Ascending aorta (tissue), 2 donors: ENCODE results near the gene KDM6A. TPM values are rescaled to one million over a fixed set of nuclear protein-coding genes. Genes with fewer than 3 reads are reported as not detected.
"Not testable (repeated sequence)": the region's sequence is repeated elsewhere in the genome, so short reads cannot be mapped to it uniquely, and the experiment has no call there.

Source experiments
- DNase-seq, 2 donors: peaks; one replicate each; pipeline ENCODE4 v3.0.0-alpha.2; 2019; ENCODE audit warnings: low spot score in 2 of 2
- H3K27ac ChIP-seq, 2 donors: fragments of 200-600 bp; sonication (generic); one replicate each; pipeline ENCODE4 v1.5.1; 2016 to 2017; ENCODE audit warnings: mild to moderate bottlenecking in 1 of 2
- H3K27me3 ChIP-seq: fragments of 200-600 bp; sonication (generic); one replicate; pipeline ENCODE4 v1.5.1; 2017
- H3K36me3 ChIP-seq, 2 donors: fragments of 200-600 bp; sonication (generic); one replicate each; pipeline ENCODE4 v1.5.1; 2016
- H3K4me1 ChIP-seq, 2 donors: fragments of 200-600 bp; sonication (generic); one replicate each; pipeline ENCODE4 v1.5.1; 2016 to 2017; ENCODE audit warnings: mild to moderate bottlenecking in 1 of 2
- H3K4me3 ChIP-seq, 2 donors: fragments of 200-600 bp; sonication (generic); one replicate each; pipeline ENCODE4 v1.5.1; 2016 to 2017; ENCODE audit warnings: mild to moderate bottlenecking in 1 of 2
- H3K9me3 ChIP-seq, 2 donors: fragments of 200-600 bp; sonication (generic); one replicate each; pipeline ENCODE4 v1.5.1; 2016
- intact Hi-C: fragments of 100-400 bp; cut with DNase I; formaldehyde crosslinking; loops from one replicate; pipeline ENCODE4 v1.15.1; 2023
- total RNA-seq: library from RNA; depleted of rRNA; stranded (reverse); fragments of >200 nt; gene quantifications from one replicate; pipeline ENCODE4 v1.1.0, GENCODE V29; 2016
- TF ChIP-seq, protein P1 (sequence below), 3 experiments: fragments of 200-600 bp in 2 of 3; fragments of 450-650 bp in 1 of 3; sonication (generic) in 2 of 3; IDR thresholded peaks; one replicate each; pipeline ENCODE4 v1.5.1; 2016 to 2019; ENCODE audit warnings: antibody characterized with exemption in 3 of 3, mild to moderate bottlenecking in 1 of 3, moderate library complexity in 1 of 3

KDM6A gene
- total RNA-seq, 1 donor from 2014 or later, result 16.3 TPM

DNA sequence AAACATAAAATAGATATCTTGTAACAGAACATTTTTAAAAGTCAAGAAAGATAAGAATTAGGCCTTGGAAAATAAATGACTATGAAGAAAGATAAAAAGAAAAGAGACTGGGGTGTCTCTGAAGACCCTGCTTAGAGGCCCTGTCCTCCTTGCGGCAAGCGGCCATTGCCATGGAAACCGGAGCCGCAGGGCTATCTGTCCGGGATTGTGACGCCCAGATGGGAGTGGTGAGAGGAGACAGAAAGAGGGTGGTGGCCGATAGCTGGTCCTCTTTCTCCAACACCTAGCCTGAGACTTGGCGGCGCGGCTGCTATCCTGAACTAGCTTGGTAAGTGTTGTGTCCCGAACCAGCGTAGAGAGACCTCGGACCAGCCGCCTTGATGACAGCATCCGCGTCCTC is 29.2 kb upstream of the KDM6A start, which contains the start of gene DUSP21:
DUSP21 (plus strand) TSS at position 269 of the 400 bp plus-strand sequence; CDS start at position 381, 112 bp downstream.
- intact Hi-C loops, result no loop called here
- H3K36me3 ChIP-seq, result no peaks in the 10 kb centered on the region
- DNase-seq, result no peak
- TF ChIP-seq, protein P1, sequence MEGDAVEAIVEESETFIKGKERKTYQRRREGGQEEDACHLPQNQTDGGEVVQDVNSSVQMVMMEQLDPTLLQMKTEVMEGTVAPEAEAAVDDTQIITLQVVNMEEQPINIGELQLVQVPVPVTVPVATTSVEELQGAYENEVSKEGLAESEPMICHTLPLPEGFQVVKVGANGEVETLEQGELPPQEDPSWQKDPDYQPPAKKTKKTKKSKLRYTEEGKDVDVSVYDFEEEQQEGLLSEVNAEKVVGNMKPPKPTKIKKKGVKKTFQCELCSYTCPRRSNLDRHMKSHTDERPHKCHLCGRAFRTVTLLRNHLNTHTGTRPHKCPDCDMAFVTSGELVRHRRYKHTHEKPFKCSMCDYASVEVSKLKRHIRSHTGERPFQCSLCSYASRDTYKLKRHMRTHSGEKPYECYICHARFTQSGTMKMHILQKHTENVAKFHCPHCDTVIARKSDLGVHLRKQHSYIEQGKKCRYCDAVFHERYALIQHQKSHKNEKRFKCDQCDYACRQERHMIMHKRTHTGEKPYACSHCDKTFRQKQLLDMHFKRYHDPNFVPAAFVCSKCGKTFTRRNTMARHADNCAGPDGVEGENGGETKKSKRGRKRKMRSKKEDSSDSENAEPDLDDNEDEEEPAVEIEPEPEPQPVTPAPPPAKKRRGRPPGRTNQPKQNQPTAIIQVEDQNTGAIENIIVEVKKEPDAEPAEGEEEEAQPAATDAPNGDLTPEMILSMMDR (IDR thresholded peaks at IDR 0.05), result no peak
- no peak within 1 kb of the TSS for H3K27ac ChIP-seq
- H3K27me3 ChIP-seq, result no peaks in the 10 kb centered on the region
- no peaks in the 10 kb centered on the region for H3K4me1 ChIP-seq
- no peaks in the 10 kb centered on the region for H3K9me3 ChIP-seq
- H3K4me3 ChIP-seq, result no peak within 1 kb of the TSS

DNA sequence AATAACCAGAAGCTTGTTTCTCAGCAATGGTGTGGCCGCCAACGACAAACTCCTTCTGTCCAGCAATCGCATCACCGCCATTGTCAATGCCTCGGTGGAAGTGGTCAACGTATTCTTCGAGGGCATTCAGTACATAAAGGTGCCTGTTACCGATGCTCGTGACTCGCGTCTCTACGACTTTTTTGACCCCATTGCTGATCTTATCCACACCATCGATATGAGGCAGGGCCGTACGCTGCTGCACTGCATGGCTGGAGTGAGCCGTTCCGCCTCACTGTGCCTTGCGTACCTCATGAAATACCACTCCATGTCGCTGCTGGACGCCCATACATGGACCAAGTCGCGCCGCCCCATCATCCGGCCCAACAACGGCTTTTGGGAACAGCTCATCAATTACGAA is 28.8 kb upstream of the KDM6A start:
- no peak for DNase-seq

DNA sequence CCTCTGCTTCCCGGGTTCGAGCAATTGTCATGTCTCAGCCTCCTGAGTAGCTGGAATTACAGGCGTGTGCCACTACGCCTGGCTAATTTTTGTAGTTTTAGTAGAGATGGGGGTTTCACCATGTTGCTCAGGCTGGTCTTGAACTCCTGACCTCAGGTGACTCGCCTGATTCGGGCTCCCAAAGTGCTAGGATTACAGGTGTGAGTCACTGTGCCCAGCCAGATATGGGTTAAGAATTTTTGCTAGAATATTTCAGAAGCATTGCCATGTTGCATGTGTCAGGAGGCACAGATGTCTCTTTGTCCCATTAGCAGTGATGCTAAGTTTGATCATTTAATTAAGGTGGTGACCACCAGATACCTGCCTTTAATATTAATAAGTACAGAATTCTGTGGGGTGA is 22.1 kb upstream of the KDM6A start:
- H3K27ac ChIP-seq, H3K9me3 ChIP-seq, H3K27me3 ChIP-seq, intact Hi-C loops, H3K4me1 ChIP-seq, DNase-seq, H3K36me3 ChIP-seq, H3K4me3 ChIP-seq: not testable (repeated sequence)

More for the DNA sequence above, 28.8 kb upstream of the KDM6A start:
- H3K9me3 ChIP-seq, result no peaks in the 10 kb centered on the region
- H3K4me3 ChIP-seq, result no peak overlapping the region
- H3K27ac ChIP-seq, result no peak overlapping the region
- H3K4me1 ChIP-seq, result no peaks in the 10 kb centered on the region
- no peaks in the 10 kb centered on the region for H3K27me3 ChIP-seq
- TF ChIP-seq, protein P1 (IDR thresholded peaks at IDR 0.05), result no peak
- intact Hi-C loops, result no loop called here
- H3K36me3 ChIP-seq, result no peaks in the 10 kb centered on the region

DNA sequence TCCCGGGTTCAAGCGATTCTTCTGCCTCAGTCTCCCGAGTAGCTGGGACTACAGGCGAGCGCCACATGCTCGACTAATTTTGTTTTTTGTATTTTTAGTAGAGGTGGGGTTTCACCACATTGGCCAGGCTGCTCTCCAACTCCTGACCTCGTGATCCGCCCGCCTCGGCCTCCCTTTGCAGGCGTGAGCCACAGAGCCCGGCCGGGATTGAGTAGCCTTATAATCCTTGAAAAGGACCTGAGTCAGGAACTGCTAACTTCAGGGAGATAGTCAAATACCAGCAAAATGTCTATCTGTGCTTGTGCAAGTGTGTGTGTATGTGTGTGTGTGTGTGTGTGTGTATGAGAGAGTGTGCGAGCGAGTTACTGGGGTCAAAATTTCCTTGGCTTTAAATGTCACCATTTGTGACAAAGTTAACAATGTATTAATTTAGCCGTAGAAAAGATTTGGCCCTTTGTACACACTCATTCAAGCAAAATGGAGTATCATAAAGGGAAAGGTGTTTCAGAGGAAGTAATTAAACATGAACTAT is 1.8 kb upstream of the KDM6A start:
- TF ChIP-seq, protein P1 (IDR thresholded peaks at IDR 0.05), result no peak
- DNase-seq, result no peak
- Histone ChIP-seq H3K27ac (no peak overlapping the region), H3K9me3 (no peaks in the 10 kb centered on the region), H3K36me3 (no peaks in the 10 kb centered on the region), H3K27me3 (no peaks in the 10 kb centered on the region), H3K4me1 (peaks cover 2 to 15% of the 10 kb centered on the region in 2 donors), H3K4me3 (peak overlapping the region; percentile 89 to 100)
- intact Hi-C loops, result loop anchor here (5.0 to 10.0 kb wide), 3 partner anchors 329 to 1674 kb away; partner anchors contain the start of genes FUNDC1 and ZNF674

DNA sequence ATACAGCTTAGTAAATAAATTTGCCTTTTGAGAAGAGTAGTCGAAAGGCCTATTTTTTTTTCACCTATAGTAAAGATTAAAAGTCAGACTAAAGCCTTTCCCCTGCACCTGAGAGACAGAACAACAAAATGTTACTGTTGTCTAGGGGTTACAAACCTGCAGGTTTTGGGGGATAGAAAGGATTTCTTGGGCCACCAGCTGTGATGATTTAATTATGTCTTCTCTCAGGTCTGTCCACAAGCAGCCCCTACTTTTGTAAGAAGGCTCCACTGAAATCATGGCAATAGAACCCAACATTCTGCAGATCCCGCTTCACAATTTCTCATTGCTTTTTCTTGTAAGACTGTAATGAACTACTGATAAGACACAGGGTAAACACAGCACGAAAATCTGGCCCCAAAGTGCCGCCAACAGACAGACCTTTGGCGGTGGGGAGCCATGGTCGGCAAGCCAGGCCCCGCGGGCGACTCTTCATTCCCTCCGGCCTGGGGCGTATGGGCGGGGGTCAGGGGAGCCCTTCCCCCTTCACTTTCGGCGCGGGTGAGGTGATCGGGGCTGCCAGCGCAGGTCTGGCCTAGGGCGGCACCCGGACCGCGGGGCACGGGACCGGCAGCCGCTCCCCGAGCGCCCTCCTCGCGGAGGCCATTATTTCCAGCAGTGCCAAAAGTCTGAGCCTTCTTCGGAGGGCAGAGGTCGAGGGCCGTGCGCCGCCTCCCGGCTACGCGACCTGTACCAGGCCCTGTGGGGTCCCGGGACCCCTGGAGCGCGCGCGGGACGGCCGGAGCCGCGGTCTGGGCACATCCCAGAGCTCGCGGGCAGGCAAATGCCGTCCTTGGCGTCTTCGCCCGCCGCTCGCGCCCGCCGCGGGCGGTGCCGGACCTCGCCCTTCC is 812 bp upstream of the KDM6A start:
- TF ChIP-seq, protein P1 (IDR thresholded peaks at IDR 0.05), result no peak
- Histone ChIP-seq H3K4me3 (peak overlapping the region; percentile 89 to 100), H3K27ac (peak overlapping the region; percentile 98 to 100), H3K27me3 (no peaks in the 10 kb centered on the region), H3K9me3 (no peaks in the 10 kb centered on the region), H3K36me3 (no peaks in the 10 kb centered on the region), H3K4me1 (peaks cover 2 to 22% of the 10 kb centered on the region in 2 donors)
- DNase-seq, result peak in 1 of 2 donors; percentile 71
- intact Hi-C loops, result loop anchor here (2.0 to 10.0 kb wide), 4 partner anchors 199 to 1673 kb away; partner anchors contain the start of genes FUNDC1 and ZNF674
